Suppressor macrophage (primary cell): ENCODE results near the gene NEU3.
"Not testable (repeated sequence)": the region's sequence is repeated elsewhere in the genome, so short reads cannot be mapped to it uniquely, and the experiment has no call there.

ENCODE experiments used
- DNase-seq, 4 experiments: peaks; one replicate each; pipeline ENCODE4 v3.0.0-alpha.2; 2020 to 2022
- total RNA-seq, 17 experiments: gene quantifications; one replicate each; lab custom pipeline; 2026; ENCODE audit warnings: mixed read lengths in 6 of 17, inconsistent platforms in 3 of 17; lab: John Stamatoyannopoulos, UW

Gene NEU3, protein sequence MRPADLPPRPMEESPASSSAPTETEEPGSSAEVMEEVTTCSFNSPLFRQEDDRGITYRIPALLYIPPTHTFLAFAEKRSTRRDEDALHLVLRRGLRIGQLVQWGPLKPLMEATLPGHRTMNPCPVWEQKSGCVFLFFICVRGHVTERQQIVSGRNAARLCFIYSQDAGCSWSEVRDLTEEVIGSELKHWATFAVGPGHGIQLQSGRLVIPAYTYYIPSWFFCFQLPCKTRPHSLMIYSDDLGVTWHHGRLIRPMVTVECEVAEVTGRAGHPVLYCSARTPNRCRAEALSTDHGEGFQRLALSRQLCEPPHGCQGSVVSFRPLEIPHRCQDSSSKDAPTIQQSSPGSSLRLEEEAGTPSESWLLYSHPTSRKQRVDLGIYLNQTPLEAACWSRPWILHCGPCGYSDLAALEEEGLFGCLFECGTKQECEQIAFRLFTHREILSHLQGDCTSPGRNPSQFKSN
- total RNA-seq, result 28.9 to 80.8 (median 55.9) reads per million in 17 experiments

DNA sequence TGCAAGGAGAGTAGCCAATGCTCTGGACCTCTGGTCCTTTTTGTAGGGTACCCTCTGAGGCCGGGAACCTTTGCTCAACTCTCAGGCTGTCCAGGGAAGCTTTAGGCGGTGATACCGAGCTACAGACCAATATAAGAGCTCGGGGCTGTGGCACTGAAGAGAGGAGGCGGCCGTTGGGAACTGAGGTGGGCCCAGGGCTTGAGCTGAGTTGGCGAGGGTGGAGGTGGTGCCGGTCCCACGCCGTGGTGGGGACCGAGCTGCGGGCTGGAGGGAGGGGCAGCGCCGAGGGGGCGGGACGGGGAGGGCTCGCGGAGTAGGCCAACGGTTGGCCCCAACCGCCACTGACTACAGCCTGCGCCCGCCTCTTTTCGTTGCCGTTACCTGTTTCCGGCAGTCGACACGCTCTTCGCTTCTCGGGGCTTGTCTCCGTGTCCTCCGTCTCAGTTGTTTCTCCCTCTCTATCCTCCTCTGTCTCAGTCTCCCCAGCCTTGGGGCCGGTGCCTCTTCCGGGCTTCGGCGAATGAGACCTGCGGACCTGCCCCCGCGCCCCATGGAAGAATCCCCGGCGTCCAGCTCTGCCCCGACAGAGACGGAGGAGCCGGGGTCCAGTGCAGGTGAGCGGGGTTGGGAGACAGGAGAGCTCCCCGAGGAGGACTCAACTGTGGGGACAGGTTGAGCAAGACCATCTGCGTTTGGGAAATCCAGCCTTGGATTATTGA lies at the start of gene NEU3:
Gene NEU3, plus strand, starts transcription at position 393 of the 719 bp plus-strand sequence. Its CDS starts 128 bp downstream, at position 521.
- peak; percentile 71 to 88 (median 82) for DNase-seq

DNA sequence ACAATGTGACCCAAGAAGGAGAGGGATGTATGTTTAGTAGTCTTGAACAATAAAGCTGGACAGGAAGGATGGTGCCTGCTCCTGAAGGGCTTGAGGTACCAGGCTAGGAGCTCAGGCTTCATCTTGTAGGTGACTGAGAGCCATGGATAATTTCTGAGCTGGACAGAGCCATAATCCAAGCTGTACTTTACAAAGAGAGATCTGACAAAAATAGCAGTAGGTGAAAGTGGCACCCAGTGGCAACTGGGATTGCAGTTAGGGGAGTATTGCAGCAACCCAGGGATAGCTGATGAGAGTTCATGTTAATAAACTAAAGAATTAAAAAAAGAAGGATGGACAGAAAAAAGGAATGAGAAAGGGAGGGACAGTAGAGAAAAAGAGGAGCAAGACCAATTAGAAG lies 47.2 kb upstream of the NEU3 start:
- DNase-seq, result no peak

DNA sequence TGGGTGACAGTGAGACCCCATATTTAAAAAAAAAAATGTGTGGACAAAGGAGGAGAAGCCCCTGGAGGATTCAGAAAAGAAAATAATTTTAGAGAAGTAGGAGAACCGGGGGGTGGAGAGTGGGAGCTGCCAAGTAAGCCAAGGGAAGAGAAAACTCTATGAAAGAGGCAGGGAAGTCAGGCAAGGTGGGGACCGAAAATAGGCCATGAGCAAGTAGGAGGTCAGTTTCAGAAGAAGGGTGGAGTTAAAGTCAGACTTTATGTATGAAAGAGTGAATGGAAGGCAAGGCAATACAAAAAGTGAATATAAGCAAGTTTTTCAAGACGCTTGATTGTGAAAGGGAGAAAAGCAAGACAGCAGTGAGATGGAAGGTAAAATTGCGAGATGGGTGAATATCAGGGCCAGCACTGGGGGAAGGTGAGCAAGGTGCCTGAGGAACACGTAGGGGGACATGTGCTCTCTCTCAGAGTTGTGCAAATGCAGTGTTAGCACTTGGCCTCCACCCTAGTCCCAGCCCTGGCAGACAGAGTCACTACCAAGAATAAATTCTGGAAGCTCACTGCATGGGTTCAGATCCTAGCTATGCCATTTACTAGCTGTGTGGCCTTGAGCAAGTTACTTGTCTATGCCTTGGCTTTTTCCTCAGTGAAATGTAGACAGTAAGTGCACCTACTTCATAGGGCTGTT lies 46.5 kb upstream of the NEU3 start:
- DNase-seq, result no peak

DNA sequence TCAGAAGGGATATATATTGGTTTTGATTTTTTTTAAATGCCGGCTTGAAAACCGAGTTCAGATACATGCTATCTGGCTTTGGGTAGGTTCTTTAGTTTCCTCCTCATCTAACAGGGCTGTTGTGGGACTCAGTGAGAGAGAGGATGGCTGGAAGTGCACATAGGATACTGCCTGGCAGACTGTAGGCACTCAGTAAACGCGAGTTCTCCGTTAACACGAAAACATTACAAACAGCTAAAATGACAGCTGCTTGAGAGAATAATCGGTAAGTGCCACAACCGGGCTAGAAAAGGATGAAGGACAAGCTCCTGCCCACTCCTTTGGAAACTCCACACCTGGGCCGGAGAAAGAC lies 40.2 kb upstream of the NEU3 start:
- peak in 2 of 4 experiments; percentile 16 to 17 for DNase-seq

DNA sequence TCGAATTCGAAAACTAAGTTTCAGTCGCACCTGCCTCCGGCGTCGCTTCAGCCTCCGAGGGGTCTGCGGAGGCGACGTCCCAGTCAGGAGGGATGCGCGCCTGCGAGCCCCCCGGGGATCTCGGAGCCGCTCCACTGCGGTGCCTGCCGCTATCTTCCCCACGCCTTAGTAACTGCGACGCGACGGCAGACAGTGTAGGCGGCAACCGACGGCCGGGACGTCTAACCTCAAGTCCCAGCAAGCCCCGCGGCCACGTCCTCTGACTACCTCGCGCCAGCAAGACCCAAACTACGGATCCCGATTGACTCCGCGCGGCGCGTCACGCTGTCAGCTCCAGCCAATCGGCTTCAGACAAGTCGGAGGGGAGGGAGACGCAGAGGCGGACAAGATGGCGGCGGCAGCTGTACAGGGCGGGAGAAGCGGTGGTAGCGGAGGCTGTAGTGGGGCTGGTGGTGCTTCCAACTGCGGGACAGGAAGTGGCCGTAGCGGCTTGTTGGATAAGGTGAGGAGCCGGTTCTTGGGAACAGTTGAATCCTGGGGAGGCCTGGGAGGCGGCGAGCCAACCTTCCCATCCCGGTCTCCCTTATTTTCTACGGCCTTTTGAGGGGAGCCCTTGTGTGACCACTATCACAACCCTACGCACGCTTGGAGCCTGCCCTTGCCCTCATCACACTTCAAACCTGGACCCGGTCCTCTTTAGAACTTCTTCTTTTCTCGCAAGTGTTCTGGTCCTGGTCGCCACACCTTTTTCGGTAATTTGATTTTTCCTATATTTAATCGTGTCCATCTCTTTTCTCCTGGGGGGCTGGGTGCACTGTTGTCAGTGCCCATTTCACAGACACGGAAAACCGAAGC lies 39.6 kb upstream of the NEU3 start, which contains the start of the genes SPCS2 and XRRA1:
Gene SPCS2, plus strand, starts transcription at position 369 of the 855 bp plus-strand sequence. Its CDS starts 20 bp downstream, at position 389.
Gene XRRA1, minus strand, starts transcription at position 194 of the 855 bp plus-strand sequence. CDS start 8,213 bp downstream, outside the sequence.
- DNase-seq, result peak; percentile 98 to 99 (median 99)

DNA sequence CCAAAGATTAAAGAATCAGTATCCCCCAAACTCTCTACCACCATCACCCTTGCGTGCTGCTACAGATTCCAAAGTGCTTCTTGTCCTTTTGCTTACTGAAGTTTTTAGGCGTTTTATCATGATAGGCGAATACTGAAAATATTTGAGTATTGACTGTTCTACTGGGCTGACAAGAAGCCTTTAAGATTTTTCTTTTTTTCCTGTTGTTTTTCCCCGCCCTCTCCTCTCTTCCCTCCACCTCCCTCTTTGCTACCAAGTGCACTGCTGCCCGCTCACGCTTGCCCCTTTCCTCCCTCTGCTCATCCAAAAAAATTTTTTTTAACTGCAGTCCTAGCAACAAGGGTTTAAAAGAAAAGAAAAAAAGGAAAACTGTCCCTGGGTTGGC lies 39.0 kb upstream of the NEU3 start:
- DNase-seq, result no peak

DNA sequence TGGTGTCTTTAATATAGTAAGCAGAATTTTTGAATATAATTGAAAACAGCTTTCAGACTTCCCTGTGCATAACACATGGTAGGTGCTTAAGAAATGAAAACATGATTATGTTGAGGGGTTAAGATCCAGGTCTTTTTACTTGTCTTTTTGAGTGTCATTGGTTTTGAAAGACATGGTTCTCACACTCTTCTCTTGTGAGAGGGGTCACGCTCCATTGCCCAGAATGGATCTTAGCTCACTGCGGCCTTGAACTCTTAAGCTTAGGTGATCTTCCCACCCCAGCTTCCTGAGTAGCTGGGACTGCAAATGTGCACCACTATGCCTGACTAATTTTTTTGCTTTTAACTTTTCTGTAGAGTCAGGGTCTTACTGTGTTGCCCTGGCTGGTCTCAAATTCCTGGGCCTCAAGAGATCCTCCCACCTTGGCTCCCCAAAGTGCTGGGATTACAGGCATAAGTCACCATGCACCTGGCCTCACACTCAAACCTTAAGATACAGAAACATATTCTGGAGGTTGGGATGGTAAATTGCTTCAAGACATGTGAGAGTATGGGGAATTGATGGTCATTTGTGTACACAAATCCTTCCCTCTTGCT lies 38.3 kb upstream of the NEU3 start:
- no peak for DNase-seq

DNA sequence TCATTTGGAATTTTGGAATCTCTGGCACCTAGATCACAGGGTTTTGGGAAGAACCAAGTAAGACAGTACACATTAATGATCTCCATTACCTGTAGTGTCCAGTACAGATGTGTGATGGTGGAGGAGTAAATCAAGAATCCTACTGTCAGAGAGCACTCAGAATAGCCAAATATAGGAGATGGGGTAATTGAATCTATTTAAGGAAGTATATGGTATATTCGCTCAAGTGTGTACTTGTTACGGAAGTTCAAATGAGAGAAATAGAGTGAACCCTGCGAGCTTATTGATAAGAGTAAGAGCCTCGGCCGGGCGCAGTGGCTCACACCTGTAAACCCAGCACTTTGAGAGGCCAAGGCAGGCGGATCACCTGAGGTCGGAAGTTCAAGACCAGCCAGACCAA lies 37.5 kb upstream of the NEU3 start:
- DNase-seq, result no peak

DNA sequence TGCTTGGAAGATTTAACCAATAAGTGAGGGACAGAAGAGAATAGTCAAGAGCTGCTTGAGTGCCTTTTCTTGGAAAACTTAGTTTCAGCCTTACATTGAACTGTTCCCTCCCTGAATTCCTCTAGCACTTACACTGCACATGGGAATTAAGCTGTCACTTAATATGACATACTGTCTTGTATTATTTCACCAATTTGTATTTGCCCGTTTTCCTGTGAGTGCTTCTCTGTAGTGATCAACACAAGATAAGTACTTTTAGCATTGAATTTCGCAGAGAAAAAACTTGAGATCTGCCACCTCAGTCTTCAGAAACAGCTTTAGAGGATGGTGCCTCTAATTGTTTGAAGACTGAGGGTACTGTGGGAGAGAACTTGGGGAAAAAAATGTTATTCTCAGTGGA lies 36.0 kb upstream of the NEU3 start:
- no peak for DNase-seq

DNA sequence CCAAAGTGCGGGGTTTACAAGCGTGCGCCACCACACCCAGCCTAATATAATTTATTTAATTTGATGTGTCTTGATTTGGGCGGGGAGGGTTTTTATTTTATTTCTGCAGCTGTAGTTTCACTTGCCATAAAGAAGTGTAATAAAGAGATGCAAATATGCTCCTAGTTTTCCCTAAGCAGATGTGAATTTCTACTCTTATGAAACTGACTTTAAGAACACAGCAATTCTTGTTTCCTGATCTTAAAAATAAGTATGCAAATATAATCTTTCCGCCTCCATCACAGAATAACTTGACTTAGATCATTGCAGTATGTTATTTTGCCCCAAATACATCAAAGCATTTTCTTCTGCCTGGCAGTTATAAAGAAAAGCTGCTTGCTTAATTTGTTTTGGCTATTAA lies 35.3 kb upstream of the NEU3 start:
- DNase-seq, result no peak

DNA sequence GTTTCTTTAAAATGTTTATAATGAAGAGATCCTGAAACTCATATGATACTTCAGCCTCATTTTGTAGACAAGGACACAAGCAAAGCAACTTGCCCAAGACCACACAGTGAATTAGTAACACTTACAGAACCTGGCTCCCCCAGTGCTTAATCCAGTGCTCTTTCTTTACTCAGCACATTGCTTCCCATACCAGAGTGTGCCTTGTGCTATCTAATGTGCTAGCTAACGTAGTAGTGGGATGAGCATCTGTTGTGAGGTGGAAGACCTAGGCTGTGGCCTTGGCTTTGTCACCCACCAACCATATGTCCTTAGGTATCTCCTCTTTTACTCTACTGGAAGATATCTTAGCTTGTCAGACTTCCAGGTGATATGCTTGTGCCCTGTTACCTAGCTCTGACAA lies 34.5 kb upstream of the NEU3 start:
- no peak for DNase-seq

DNA sequence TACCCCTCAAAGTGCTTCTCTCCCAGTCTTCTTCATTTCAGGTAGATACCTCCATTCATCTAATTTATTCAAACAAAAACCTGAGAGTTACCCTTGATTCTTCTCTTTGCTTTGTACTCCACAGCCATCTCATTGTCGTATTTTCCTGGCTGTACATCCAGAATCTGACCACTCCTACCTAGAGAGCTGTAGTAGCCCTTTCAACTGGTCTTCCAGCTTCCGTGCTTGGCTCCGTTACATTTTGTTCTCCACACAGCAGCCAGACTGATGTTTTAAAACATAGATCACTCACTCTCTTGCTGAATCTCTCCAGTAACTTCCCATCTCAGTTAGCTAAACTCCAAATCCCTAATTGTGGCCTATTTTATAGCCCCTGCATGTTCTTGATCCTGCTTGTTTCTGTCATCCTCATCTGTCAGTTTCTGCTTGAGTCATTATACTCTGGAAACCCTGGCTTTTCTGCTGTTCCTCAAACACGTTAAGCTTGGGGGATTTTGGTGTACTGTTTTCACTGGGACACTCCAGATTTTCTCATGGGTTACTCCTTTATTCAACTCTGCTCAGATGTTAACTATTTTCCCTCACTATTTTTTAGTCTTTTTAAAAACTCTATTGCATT lies 32.2 kb upstream of the NEU3 start:
- DNase-seq, result no peak

DNA sequence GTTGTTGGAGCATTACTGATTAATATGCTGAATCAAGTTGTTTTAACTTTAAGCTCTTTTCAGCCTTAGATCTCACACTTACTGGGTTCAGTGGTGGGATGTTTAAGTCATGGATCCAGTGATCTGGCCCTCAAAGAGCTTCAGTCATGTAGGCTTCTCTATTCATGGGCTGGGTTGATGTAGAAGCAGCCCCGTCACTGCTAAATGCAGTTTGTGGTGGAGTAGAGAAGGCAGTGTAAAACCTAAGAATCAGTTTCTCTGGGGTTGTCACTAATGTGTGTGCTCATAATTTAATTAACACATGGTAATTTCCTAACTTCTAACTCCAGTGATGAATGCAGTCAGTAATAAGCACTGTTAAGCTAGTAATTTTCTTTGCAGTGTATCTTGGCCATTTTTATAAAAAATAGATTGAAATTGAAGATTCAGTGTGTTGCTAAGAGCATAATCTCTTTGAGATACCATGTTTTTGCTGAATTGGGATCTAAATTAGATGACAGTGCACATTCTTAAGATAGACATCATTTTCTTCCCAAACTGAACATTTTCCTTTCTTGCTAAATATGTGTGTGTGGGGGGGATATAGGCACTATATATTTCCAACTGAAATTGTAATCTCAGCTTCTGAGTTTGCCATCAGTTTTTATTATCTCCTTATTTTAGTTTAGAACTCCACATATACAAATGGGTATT lies 30.6 kb upstream of the NEU3 start:
- no peak for DNase-seq

DNA sequence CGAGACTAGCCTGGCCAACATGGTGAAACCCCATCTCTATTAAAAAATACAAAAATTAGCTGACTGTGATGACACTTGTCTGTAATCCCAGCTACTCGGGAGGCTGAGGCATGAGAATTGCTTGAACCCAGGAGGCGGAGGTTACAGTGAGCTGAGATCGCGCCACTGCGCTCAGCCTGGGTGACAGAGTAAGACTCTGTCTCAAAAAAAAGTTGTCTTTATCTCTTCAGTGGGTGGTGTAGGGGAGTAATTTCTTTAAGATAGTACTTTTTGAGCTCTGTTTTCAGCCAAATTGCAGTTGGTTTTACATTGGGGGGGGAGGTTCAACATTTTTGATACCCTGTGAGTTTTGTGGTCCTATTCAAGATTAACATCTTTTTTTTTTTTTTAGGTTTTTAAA lies 28.6 kb upstream of the NEU3 start:
- not testable (repeated sequence) for DNase-seq

DNA sequence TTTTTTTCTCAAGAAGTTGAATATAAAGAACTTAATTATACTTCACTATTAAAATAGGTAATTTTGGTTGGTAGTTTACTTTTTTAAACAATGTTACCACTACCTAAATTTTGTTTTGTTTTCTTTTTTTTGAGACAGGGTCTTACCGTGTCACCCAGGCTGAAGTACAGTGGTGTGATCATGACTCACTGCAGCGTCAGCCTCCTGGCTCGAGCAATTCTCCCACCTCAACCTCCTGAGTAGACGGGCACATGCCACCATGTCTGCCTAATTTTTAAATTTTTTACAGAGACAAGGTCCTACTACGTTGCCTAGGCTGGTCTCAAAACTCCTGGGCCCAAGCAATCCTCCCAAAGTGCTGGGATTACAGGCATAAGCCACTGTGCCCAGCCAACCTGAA lies 22.1 kb upstream of the NEU3 start:
- DNase-seq, result no peak

DNA sequence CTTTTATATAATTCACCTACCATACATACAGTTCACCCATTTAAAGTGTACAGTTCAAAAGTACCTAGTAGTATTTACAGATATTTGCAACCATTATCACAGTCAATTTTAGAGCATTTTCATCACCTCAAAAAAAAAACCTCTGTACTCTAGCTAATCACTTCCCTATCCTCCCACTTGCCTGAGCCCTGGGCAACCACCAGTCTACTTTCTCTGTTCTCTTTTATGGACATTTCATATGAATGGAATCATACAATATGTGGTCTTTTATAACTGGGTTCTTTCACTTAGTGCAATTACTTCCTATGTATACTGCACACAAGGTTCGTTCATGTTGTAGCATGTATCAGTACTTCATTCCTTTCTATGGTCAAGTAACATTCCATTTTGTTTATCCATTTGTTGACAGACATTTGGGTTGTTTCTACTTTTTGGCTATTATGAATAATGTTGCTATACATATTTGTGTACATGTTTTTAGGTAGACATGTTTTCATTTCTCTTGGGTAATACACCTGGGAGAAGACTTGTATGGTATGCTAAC lies 17.8 kb upstream of the NEU3 start:
- peak in 3 of 4 experiments; percentile 16 to 34 (median 30) for DNase-seq

DNA sequence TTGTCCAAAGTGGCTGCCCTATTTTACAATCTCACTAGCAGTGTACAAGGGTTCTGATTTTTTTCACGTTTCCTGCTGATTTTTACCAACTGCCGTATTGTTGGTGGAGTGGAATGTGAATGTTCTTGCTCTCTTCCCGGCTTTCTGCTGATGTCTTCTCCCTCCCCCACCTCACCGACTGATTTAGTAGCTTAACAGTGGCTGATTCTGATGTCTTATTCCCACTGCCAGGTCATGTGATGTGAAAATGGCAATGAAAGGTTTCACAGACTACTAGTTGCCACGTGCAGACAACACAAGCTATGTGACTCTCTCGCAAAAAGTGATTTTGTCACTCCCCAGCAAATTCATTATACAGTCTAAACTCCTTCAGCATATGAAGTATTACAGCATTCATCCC lies 17.3 kb upstream of the NEU3 start:
- DNase-seq, result no peak

DNA sequence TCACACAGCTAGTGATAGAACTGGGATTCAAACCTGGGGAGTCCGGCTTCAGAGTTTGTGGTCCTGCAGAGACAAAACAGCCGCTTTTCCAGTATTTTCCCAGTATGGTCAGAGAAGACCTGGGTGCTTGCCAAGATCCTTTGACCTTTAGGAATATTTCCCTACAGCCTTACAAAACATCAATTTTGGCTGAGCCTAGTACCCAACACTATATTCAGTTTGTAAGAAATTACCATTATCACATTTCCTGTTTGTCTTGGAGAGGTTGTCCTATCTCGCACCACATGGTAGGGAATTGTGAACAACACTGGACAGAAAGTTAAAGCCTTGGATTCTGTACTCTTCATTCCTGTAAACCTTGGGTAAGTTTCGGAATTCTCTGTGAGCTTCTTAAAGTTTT lies 10.7 kb upstream of the NEU3 start:
- no peak for DNase-seq

DNA sequence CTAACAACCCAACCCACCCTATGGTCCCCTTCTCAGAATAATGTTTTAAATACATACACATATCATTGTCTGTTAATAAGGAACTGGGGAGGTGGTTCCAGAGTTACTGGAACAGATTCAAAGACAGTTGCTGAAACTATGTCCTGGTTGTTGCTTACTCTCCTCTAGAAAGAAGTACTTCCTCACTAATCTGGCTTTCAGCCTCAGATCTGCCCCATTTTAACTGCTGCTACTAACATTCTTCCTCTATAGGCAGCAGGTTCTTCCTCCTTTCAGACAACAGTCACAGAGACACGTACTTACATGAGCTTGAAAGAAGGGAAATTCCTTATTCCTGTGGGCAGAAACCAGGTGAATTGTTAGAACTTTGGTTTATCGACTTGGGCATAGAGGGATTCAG lies 8.1 kb upstream of the NEU3 start:
- peak; percentile 47 to 72 (median 58) for DNase-seq

DNA sequence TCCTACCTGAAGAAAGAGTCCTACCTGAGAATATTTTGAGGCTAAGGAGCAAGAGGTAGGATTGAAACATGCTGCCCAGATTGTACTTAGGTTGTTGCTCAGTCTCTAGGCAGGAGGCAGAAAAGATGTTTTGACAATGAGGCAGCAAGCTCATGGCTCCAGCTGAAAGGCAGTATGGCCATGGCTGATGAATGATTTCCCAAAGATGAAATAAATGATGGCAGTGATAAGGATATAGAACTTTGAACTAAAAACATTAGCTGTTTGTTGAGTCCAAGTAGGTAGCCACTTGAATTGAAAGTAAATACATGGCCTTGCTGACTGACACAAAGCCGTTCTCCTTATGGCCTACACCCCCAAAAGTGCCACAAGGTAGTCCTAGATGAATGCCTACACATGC lies 6.8 kb upstream of the NEU3 start:
- no peak for DNase-seq
